Stimulated activated CD4-positive, alpha-beta T cell treated with anti-CD3 and anti-CD28 coated beads, Interleukin-2, amount 100 ng/mL, for 48 hours (primary cell): ENCODE data around the gene LILRA1.
"Not testable (repeated sequence)": the region's sequence is repeated elsewhere in the genome, so short reads cannot be mapped to it uniquely, and the experiment has no call there.

Source experiments
- DNase-seq, 2 donors: peaks; one replicate each; pipeline ENCODE4 v3.0.0-alpha.2; 2020

LILRA1 gene

DNA sequence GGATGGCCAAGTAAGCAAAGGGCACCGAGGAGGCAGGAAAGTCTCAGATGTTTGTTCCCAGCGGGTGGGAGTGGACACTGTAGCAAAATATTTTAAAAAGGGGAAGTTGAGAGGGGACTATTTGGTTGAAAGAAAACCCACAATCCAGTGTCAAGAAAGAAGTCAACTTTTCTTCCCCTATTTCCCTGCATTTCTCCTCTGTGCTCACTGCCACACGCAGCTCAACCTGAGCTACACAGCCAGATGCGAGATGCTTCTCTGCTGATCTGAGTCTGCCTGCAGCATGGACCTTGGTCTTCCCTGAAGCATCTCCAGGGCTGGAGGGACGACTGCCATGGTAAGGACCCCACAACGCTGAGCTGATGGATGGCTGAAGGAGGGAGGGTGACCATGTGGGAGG is at the start of gene LILRA1:
Gene LILRA1 (plus strand): TSS at position 188 of the 400 bp plus-strand sequence. CDS start 613 bp downstream, outside the sequence.
- DNase-seq = not testable (repeated sequence)

GRCh38 chr19:54548806-54549205 is 44.6 kb upstream of the LILRA1 start:
- no peak for DNase-seq

DNA sequence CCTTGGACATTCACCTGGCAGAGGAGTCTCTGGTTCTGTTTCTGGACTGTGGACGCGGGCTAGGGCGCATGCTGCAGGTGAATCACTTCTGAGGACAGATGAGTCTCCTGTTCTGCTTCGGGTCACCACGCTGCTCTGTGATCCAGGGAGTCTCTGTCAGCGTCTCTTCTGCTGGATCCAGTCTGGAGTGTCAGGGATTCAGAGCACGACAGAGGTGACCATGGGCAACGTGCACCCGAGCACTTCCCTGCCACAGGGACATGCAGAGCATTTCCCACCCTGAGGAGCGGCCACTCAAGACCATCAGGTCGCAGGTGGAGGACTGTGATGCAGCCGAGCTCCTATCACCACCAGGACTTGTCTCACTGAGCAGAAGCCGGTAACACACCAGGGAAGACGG is 44.2 kb upstream of the LILRA1 start:
- DNase-seq = no peak

- no peak for DNase-seq
Measured at GRCh38 chr19:54551293-54551692, 42.1 kb upstream of the LILRA1 start.

DNA sequence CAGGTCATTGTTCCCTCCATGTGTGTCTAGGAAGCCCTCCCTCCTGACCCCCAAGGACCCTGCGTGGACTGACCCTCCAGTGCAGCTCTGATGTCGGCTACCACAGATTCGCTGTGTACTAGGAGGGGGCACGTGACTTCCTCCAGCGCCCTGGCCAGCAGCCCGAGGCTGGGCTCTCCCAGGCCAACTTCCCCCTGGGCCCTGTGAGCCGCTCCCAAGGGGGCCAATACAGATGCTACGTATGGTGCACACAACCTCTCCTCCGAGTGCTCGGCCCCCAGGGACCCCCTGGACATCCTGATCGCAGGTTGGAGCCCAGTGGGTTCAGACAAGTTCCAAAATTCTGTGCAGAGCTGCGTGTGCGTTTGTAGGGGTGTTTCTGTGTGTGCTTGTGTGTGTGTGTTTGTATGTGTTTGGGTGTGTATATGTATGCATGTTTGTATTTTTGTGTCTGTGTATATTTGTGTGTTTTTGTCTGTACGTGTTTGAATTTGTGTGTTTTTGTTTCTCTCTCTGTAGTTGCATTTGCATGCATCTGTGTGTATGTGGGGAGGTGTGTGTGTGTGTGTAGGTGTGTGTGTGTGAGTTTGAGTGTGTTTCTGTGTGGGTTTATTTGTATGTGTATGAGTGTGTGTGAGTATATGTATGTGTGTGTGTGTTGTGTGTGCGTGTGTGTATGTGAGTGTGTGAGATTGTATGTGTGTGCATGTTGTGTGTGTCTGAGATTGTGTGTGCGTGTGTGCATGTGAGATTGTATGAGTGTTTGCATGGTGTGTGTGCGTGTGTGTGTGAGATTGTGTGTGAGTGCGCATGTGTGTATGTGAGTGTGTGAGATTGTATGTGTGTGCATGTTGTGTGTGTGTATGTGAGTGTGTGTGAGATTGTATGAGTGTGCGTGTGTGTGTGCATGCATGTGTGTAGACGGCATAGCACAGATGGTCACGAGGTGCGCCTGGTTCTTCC is 41.2 kb upstream of the LILRA1 start:
- DNase-seq = no peak

DNA sequence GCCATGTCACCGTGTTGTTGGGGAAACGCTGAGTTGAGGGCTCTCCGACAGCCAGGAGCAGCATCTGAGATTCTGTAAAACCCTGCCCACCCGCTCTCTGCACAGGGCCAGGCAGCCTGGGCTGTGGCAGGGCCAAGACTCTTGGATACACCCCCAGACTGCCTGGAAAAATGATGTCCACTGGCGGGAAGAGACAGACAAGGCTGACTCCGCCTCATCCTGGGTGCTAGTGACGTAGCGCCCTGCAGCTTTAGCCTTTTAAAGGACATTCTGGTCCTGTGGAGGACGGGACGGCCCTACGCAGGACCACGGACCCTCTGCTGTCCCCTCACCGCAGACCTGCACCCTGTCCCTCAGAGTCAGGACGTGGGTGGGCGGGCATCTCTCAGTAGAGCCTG is 40.5 kb upstream of the LILRA1 start:
- DNase-seq = no peak

- no peak for DNase-seq
Measured at GRCh38 chr19:54554006-54554405, 39.4 kb upstream of the LILRA1 start.

DNA sequence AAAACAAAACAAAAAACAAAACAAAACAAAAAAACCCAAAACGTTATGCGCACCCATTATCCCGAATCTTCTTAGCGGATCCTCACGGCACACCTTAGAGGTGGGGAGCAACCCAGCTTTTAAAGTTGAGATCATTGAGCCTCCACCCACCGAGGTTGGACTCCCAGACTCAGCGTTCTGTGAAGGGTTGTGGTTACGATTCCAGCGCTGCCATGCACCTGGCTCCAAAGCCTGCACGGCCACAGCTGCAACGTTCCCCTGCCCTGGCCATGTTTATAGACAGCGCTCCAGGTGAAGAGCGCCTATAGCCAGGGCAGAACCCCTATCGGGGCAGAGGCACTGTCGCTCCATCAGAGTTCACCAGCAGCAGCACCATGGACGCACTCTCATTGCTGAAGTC is 38.5 kb upstream of the LILRA1 start:
- no peak for DNase-seq

- no peak for DNase-seq
Measured at GRCh38 chr19:54556194-54556593, 37.2 kb upstream of the LILRA1 start.

GRCh38 chr19:54558339-54558738 is 35.1 kb upstream of the LILRA1 start:
- DNase-seq = no peak

DNA sequence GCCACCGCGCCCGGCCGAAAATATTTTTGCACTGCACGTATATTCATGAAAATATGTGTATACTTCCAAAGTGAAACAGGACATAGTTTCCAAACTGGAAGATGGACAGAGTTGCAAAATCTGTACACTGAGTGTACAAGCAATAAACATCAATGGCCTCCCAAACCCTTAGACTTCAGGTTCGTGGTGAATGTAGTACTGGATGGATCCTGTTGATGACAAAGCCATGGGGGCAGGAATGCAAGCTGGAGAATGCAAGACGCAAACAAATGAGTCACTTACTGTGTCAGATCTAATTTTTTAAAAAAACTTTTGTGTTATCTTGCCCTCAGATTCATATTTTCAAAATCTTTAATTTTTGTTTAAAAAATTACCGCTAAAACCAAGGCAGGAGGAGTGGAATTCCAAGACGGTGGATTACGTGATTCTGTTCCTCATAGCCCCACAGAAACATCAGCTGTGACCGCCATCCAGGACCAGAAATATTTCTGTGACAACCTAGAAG is 32.5 kb upstream of the LILRA1 start:
- DNase-seq = no peak

DNA sequence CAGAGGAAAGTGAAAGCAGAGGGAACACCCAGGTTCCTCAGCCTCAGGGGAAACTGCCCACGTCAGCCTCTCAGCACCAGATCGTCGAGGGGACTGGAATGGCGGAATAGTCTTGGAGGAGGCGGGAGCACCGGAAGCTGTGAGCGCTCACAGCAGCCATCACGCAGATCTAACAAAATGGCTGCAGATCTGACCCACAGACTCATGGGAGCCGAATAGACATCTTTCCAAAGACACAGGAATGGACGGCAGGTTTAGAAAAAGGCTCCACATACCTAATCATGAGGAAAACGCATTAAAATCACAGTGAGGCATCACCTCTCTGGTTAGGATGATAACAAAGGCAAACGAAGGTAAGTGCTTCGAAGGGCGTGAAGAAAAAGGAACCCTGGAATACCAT is 31.6 kb upstream of the LILRA1 start:
- DNase-seq = no peak

GRCh38 chr19:54563206-54563605 is 30.2 kb upstream of the LILRA1 start:
- not testable (repeated sequence) for DNase-seq

- no peak for DNase-seq
Measured at GRCh38 chr19:54570316-54570715, 23.1 kb upstream of the LILRA1 start.

DNA sequence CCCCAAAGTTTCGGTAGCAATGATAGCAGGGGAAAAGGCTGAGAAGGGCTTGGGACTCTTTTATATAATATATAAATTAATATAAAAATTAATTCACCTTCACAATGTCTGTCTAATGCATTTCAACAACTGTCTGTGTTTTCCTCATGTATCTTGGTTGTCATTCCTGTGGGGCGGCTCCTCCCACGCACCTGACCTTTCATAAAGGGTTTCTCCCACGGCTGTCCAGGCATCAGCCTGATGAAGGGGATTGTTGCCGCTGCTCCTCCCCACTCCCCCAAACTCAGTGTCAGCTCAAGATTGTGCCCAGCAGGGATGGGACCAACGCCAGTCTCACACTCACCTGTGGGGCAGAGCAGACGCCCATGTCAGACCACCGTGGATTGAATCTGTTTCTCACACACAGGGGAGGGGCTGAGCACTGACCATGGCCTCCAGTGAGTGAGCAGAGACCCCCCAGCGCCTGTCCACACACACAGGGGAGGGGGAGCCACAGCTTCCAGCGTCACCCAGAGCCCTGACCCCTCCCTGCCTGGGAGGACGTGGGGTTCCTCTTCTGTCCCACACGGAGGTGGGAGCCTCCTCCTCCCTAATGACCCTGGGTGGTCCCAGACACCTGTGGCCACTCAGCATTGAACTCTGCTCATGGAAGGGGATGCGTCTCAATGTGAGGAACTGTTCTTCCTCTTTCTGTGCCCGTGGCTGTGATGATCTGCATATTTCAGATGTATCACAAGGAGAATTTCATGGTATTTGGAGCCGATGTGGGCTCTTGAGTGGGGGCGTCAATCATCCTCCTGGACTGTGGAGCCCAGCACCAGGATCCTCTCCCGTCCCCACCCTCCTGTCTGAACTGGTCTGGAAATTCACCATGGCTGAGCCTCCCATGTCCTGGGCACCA is 21.5 kb upstream of the LILRA1 start:
- DNase-seq = not testable (repeated sequence)

DNA sequence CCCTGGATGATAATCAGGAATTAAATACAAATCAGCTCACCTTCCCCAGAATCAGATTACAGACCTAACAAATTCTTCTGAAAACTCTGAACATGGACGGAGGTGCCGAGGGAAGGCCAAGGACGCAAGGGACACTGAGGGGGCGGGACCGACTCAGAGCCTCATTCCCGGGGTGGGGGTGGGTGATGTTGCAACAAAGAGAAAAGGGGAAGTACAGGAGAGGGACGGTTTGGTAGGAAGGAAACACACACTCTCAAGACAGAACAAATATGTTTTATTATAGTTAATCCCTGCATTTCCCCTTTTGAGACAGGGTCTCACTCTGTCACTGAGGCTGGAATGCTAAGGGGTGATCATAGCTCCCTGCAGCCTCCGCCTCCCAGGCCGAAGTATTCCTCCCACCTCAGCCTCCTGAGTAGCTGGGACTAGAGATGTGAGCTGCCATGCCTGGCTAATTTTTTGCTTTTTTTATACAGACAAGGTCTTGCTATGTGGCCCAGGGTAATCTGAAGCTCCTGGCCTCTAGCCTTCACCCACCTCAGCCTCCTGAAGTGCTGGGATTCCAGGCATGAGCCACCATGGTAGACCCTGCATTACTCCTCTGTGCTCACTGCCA is 20.6 kb upstream of the LILRA1 start:
- no peak for DNase-seq

DNA sequence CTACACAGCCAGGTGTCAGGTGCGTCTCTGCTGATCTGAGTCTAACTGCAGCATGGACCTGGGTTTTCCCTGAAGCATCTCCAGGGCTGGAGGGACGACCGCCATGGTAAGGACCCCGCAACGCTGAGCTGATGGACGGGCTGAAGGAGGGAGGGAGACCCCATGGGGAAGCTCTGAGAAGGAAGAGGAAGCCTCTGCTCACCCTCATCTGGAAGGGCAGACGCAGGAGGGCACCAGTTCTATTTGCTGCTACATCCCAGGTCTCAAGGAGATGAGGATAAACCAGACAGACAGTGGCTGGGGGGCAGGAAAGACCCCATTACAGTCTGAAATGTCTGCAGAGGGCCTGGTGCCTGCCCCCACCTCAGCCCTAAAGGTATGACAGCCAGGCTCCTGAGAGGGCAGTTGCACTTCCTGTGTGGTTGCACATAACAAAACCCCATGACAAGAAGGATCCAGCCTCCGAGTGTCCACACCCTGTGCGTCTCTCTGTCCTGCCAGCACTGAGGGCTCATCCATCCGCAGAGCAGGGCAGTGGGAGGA is 20.0 kb upstream of the LILRA1 start, which contains the start of gene LILRA2:
Gene LILRA2 (plus strand): TSS at position 461 of the 543 bp plus-strand sequence. CDS start 89 bp downstream, outside the sequence.
- DNase-seq = no peak

- no peak for DNase-seq
Measured at GRCh38 chr19:54574051-54574450, 19.4 kb upstream of the LILRA1 start.

DNA sequence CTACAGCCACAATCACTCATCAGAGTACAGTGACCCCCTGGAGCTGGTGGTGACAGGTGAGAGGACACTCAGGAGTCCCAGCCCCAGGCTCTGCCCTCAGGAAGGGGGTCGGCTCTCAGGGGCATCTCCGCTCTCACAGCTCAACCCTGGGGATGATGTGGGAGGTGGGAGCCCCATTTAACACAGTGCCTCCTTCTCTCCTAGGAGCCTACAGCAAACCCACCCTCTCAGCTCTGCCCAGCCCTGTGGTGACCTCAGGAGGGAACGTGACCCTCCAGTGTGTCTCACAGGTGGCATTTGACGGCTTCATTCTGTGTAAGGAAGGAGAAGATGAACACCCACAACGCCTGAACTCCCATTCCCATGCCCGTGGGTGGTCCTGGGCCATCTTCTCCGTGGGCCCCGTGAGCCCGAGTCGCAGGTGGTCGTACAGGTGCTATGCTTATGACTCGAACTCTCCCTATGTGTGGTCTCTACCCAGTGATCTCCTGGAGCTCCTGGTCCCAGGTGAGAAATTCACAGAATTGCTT is 18.8 kb upstream of the LILRA1 start:
- no peak for DNase-seq

DNA sequence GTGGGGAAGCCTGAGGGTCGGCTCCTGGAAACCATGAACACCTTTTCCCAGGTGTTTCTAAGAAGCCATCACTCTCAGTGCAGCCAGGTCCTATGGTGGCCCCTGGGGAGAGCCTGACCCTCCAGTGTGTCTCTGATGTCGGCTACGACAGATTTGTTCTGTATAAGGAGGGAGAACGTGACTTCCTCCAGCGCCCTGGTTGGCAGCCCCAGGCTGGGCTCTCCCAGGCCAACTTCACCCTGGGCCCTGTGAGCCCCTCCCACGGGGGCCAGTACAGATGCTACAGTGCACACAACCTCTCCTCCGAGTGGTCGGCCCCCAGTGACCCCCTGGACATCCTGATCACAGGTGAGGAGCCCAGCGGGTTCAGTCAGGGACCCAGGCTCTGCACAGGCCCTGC is 18.2 kb upstream of the LILRA1 start:
- not testable (repeated sequence) for DNase-seq

- DNase-seq = no peak
Measured at GRCh38 chr19:54576411-54576976, 16.9 kb upstream of the LILRA1 start.

DNA sequence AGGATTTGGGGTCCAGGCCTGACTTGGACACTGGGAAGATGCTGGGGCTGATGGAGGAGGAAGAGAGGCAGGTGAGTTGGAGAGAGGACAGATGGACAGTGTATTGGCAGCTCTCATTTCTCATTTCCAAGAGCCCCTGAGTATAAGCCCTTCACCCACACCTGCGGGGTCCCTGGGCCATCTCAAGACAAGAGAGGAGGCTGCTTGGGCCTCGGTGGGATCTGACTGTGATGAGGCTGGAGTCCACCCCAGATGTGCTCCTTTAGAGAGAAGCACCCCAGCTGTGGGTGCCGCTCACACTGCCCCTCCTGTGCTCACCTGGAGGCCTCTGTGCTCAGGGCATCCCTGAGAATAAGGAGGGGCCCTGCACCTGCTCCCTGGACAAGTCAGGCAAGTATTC is 16.1 kb upstream of the LILRA1 start:
- no peak for DNase-seq
